GM18508 (cell line): ENCODE results near the gene LCOR.

Experiments
- ATAC-seq: cut with Tn5 transposase; IDR thresholded peaks from one replicate; pipeline ENCODE4 v1.9.1; 2021; ENCODE audit warnings: moderate number of reproducible peaks; ENCODE audit not compliant: insufficient read depth, unreplicated experiment

LCOR gene

DNA sequence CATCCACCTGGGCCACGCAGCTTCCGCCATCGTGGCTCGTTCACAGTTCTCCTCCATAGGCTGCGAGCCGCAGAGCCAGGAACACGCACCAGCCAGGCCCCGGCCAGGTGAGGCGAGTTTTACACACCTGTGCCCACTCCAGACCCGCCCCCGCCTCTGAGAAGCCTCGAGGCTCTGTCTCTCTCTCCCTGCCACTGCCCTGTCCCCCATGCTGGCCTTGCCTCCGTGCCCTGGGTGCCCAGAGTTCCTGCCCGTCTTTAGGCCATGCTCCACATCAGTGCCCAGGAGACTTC is 211.4 kb downstream of the LCOR start:
- ATAC-seq: no peak
